Middle frontal gyrus (tissue), 1 donor: ENCODE measurements around the gene SMOC2.
A peak's percentile ranks its signal among the peaks of the same experiment; 100 is the strongest.
"Not testable (repeated sequence)": the region's sequence is repeated elsewhere in the genome, so short reads cannot be mapped to it uniquely, and the experiment has no call there.

Experiments used
- DNase-seq: peaks from one replicate; pipeline ENCODE4 v3.0.0-alpha.2; 2015; ENCODE audit warnings: low spot score; ENCODE audit errors: extremely low spot score

Gene SMOC2

DNA sequence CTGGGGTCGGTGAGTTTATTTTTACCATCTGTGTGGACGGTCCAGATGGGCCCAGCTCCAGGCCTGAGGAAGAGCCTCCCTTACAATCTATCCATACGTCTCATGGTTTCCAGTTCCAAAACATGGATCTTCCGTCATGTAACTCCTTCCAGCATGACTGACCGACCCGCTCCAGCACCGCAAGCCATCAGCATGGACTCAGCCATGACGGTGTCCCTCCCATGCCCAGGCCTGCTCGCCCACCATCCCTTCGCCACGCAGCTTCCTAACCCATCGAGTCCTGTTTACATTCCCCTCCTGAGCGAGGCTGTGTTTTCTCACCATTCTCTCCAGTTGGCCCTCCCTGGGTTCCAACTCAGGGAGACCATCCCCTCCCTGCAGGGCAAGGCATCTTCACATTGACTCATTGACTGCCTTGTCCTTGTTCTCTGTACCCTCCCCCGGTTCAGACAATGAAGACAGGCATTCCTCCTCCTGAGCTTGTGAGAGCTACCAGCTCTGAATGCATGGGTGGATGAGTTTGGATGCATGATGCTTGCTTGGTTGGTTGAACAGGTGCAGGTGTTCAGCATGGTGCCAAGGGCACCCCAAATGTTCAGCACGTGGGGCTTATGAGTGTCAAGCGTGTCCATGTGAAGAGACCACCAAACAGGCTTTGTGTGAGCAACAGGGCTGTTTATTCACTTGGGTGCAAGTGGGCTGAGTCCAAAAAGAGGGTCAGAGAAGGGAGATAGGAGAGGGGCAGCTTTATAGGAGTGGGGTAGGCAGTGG, 235.8 kb downstream of the SMOC2 start:
- DNase-seq: no peak

DNA sequence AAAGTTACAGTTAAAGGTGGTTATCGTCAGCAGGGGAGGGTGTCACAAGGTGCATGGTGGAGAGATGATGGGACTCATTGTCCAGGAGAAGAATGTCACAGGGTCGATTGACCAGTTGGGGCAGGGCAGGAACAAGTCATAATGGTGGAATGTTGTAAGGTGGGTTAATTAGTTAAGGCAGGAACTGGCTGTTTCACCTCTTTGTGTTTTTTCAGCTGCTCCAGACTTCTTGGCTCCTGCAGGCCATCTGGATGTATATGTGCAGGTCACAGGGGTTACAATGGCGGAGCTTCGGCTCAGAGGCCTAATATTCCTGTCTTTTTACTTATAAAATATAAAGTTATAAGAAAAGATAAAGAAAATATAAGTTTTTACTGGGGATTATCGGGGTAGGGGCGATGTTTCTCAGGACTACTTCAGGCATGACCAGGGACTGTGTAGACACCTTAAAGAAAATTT, 236.4 kb downstream of the SMOC2 start:
- DNase-seq: not testable (repeated sequence)

DNA sequence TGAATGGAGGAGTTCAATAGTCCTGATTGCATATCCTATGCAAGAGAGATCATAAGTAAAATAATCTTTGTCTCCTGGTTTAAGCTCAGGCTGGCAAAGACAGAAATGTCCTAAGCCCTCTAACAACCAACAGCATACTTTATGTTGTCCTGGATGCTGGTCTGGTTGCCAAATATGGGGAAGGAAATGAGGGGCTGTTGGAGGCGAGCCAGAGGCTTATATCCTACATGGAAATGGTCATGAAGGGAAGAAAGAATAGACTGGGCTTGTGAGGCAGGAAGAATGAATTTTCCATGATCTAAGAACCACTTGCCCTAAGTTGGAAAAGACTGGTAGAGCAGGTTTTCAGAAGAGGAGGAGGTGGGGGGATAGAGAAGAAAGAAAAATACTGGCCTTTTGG, 237.1 kb downstream of the SMOC2 start:
- DNase-seq: no peak

DNA sequence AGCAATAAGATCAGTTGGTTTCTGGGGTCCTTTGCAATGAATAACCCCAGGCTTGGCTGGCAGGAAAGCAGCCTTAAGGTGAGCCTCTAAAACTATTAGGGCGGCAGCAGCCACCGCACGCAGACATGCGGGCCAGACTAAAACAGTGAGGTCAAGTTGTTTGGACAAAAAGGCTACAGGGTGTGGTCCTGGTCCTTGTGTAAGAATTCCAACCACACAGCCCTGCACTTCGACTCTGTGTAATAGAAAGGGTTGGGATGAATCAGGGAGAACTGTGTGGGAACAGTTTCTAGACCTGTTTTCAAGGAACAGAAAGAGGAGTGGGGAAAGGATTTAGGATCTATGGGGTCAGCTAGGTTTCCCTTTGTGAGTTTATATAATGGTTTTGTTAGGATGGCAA, 237.6 kb downstream of the SMOC2 start:
- DNase-seq: no peak

DNA sequence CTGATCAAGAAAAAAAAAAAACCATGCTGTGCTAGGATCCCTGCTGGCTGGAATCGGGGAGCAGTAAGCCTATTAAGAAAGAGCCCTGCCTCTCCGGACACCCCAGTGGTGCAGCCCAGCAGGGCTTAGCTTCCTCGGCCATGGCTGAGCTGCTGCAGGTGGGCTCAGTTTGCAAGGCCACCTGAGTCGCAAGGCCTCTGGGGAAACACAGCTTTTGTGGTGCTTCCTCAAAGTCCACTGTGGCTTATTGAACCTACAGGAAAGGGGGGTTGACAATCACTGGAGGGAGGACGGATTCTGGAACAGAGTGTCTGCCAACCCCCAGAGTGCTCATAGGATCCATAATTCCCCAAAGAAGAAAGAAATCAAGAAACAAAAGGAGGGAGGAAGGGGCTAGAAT, 240.8 kb downstream of the SMOC2 start:
- no peak for DNase-seq

DNA sequence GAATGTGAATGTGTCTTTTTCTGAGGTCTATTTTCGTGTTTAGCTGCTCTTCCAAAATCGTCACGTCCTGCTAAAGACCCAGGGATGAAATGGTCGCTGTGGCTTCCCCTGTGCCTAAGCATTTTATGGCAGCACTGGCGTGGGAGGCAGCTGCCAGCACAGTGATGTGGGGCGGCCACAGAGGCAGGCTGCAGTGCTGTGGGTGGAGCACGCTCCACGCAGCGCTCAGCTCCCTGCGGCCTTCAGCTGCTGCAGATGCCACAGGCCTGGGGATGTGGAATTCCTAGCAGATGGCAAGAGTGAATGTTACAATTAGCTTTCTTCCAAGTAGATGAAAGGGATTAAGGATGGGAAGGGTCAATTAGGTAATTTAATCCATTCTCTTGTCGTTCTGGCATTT, 242.6 kb downstream of the SMOC2 start:
- DNase-seq: no peak

DNA sequence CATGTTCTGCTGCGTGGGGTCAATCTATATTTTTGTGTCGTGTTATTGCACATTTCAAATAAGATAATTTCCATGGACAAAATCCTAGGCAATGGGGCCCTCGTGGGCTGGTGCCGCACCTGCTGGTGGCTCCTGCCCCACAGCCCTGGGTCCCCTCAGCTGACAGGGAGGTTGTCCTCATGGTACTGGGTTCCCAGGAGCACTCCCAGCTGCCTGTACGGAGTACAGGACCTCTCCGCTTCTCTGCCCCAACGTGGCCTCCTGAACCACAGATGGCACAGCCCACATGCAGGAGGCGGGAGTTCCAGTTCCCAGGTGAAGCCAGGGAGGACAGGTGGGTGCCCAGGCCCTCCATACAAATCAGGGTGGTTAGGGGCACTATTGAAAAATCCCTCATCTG, 243.5 kb downstream of the SMOC2 start:
- DNase-seq: no peak

DNA sequence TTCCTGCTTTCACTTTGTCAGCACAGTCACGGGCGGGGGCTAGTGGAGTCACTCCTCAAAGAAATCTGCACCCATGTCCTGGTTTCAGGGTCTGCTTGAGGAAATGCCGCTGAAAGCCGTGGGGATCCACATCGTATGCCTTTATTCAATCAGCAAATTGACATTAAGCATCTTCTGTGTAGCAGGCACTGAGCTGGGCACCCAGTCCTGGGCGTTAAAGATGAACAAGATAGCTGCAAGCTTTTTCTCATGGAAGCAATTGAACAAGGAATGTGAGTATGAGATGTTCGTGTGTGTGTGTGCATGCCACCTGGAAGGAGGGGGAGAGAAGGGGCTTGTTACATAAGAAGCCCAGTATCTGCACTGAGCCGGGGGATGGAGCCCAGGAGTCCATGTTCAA, 243.9 kb downstream of the SMOC2 start:
- no peak for DNase-seq

DNA sequence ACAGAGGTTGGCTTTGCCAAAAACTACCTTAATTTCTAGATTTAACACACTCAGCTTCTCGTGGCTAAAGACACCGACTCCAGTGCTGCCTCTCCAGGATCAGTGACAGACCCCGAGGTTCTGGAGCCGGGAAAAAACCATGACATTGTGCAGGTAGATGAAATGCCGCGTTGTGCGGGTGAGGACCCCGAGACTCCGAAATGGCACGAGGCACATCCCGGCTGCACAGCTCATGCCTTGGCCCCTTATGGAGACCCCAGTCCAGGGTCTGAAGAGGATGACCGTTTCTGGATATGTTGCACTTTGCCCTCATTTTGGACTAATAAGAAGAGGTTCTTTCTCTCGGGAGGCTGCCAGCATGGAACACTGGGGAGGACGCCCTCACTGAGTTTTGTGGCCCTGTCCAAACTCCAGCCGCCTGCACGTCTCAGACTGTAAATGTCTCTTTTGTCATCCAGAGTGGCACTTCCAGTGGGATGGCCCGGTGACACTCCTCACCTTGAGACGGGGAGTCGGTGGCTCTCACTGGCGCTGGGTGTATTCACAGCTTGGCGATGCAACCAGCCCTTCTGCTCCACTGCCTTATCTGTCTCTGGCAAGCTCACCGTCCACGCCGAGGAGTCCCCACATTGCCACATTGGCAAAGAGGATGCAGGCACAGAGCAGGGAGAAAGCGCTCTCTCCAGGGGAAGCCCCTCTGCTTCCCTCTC, 245.2 kb downstream of the SMOC2 start:
- no peak for DNase-seq

DNA sequence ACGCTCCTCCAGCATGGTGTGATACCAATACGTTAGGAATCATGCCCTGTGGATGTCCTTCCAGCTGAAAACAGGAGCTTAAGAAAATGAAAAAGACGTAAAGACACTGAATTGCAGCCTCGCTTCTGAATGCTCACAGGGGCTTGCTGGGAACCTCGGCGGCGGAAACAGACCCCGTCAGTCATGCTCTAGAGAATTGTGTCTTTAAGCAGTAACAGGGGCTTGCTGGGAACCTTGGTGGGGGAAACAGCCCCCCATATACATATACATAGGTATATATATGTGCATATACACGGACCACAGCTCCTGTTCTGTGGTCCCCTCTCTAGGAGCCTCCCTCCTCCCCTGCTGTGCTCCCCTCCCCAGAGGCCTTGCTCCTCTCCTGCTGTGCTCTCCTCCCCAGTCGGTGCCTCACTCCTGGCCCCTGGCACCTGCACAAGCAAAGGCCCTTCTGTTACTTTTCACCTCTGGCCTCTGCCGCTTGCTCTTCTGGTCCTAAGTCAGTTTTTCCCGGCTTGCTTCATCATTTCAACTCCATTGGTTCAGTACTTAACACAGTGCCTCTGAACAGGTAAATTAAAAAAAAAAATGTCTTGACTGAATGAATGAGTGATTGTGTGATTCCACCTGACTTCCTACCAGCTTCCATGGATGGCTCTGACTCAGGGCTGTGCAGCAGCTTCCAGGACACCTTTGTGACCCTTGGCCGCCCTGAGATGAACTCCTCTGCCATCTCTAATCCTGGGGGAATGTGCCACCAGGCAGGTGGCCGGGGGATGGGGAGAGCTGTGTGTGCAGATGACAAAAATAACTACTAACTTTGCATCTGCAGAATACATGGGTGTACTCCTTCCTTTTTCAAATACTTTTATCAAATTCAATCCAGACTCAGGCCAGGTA, 246.1 kb downstream of the SMOC2 start:
- DNase-seq: no peak

DNA sequence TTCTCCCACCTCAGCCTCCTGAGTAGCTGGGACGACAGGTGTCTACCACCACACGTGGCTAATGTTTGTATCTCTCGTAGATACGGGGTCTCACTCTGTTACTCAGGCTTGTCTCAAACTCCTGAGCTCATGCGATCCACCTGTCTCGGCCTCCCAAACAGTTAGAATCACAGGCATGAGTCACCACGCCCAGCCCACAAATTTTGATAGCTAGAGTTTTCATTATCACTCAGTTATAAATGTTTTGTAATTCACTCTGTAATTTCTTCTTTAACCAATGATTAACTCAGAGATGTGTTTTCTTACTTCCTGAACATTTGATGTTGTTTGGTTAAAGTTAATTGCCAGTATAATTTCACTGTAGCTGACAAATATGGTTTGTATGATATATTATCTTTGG, 249.3 kb downstream of the SMOC2 start:
- DNase-seq: no peak

DNA sequence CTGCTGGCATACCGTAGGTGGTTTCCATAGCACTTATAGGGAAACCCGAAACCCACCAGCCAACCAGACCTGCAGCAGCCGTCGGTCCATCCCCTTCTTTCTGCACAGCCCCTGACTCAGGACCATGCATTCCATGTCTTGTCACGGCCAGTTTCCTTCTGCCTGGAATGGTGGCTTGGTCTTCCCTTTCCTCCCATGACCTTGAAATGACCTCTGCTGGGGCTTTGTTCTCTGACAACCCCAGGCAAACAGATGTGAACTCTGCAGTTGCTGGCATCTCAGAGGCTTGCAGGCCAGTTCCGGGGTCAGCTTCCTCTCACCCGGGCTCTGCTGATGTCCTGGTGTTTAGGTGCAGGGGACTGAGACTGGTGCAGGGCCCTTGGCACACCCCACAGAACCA, 250.8 kb downstream of the SMOC2 start:
- DNase-seq: no peak

DNA sequence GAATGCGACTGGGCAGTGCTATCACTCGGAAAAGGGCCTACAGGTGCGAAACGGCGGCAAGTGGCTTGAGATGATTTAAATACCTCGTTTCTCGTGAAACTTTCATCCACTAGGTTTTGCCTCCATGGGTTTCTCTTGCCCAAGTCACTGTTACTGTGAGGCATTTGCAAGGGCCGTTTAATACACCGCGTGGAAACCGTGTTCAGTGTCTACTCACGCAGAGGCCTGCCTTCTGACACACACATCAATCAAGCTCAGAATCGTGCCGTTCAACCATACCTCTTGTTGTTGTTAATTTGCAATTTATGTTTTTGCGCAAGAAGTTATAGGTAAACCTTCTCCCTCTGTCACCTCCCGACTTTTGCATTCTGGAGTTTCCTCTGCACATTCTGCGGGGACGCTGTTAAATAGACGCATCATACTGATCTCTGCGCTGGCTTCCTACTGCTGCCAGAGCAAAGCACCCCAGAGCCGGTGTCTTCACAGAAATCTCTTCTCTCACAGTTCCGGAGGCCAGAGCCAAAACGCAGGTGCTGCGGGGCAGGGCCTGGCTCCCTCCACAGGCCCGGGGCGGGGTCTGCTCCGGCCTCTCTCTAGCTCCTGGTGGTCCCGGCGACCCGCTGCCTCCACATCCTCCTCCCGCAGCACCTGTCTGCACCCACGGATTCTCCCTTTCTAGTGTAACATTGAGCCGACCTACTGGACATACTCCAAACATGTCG, 251.4 kb downstream of the SMOC2 start:
- no peak for DNase-seq

DNA sequence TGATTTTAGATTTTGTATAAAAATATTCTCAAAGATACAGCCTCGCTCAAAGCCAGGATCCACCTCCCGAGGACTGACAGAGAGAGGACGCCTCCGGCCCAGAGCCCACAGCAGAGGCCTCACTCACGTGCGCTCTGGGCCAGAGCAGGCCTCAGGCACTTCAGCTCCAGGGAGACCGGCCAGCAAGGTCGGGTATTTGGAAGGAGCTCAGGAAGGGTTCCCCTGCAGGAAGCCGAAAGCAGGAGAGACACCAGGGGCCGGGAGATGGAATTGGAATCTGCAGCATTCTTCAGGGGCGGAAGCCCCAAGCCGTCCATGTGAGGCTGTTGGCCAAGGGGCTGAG, 251.9 kb downstream of the SMOC2 start:
- DNase-seq: not testable (repeated sequence)

DNA sequence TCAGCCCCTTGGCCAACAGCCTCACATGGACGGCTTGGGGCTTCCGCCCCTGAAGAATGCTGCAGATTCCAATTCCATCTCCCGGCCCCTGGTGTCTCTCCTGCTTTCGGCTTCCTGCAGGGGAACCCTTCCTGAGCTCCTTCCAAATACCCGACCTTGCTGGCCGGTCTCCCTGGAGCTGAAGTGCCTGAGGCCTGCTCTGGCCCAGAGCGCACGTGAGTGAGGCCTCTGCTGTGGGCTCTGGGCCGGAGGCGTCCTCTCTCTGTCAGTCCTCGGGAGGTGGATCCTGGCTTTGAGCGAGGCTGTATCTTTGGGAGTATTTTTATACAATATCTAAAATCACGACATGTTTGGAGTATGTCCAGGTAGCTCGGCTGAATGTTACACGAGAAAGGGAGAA, 253.8 kb downstream of the SMOC2 start:
- DNase-seq: not testable (repeated sequence)

DNA sequence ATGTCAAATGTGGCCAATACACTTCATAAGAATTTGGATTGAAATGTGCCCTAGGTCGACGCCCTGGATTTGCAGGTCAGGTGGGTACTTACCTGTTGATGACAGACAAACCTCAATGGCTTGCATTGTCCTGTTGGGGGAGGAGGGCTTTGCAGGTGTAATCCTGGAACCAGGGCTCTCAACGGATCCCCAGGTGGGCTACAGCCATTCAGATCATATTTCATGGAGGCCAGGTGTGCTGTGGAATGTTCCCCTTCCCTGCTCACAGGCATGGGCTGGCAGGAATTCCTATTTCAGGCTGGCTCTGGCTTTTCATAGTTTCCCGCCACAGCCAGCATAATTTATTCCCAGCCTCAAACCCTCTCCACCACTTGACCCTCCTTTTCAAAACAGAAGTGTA, 254.7 kb downstream of the SMOC2 start:
- DNase-seq: no peak

DNA sequence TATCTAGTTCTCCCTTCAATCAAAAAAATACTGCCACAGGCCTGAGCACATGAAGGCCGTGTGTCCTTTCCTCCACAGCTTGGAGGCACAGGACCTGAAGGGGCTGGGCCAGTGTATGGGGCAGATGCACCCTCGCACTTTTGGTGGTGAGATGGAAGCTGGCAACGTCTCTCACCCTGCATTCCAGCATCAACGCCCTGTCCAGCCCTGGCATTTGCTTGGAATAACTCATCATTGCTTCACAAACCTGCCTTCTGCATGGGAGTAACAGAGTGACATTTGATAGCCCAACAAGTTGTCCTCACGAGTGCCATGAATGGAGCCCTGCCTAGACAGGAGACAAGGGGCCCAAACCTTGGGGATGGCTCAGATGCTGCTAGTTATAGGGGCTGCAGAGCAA, 257.9 kb downstream of the SMOC2 start:
- DNase-seq: no peak

DNA sequence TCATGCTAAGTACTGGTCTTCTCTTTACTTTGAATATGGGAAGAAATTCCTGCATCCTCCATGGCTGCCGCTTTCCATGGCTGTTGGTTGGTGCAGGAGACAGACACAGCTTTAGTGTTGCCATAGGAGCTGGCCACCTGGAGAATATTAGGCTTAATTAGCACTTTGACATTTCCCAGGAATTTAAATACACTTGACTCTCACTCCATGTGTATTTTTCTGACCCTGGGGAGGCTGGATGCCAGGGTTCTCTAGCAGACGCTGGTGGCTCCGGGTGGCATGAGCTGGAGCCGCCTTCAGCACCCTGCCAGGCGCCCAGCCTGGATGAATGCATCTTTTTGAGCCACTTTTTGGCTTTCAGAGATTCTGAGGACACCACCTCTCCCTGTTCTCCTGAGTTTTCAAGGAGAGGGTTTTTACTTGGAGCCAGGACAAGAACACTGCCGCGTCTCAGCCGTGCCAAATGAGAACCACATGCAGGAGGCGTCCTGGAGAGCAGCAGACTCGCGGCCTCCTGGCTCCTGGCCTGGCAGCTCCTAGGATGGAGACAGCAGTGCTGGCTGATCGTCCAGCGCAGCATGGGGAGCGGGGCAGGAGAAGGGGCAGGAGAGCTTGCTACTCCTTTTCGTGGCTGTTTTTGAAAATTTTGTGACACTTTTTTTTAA, 258.8 kb downstream of the SMOC2 start:
- DNase-seq: peak; percentile 10

DNA sequence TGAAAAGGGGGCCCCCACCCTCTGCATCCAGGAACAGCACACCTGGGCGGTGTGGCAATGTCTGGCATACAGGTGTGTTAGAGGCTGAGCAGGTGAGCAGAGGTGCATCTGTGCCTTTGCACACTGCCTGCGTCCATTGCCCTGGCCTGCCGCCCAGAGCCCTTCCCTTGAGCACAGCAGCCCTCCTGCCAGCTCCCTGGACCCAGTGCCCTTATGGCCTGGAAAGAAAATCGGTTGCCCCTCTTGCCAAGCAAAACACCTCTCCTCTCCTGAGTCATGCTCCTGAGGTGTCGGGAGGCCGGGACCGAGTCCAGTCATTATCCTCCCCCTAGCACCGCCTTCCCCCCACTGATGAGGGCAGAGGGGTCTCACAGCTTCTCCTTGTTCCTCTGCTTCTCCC, 259.9 kb downstream of the SMOC2 start:
- DNase-seq: no peak

DNA sequence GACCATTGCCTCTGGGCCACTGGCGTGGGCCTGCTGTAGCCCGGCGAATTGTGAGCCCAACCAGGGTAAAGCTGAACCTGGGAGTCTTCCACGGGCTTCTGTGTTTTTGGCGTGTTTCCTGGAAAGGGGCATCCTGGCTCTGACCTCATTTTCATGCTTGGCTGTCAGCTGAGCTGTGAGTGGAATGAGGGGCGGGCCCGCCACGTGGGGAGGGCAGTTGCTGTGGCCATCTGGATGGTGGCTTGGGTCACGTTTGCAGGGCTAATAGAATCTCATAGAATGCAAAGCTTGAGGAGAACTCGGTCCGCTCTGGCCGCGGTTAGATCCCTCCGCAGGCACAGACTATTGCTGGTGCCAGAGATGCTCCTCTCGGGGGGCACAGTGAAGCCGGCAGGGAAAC, 263.0 kb downstream of the SMOC2 start:
- DNase-seq: no peak

DNA sequence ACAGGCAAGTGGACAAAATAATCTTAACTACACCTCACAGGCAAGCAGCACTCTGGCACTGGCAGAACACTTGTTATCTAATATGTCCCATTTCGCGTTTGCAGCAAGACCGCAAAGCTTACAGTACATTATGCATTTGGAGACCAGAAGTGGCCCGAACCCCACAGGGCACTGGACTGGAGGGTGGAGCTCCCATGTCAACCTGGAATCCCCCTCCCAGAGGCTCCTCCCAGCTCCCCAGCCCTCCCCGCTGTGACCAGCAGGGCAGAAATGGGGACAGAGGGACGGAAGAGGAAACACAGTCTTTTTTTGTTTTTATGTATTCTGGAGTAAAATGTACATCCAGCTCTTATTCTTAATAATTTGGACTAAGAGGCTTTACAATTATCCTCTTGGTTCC, 263.7 kb downstream of the SMOC2 start:
- DNase-seq: no peak
